GM12878 (cell line): ENCODE results near the gene PNMA6E.

Experiments used
- ATF3 ChIP-seq: IDR thresholded peaks from 2 replicates; pipeline ENCODE4 v1.6.1; 2011; ENCODE audit warnings: low read depth, mild to moderate bottlenecking, low read length, moderate library complexity, borderline replicate concordance; ENCODE audit errors: extremely low read depth
- BHLHE40 ChIP-seq, 2 experiments: fragments of 450-650 bp in 1 of 2; IDR thresholded peaks; 2 replicates each; pipeline ENCODE4 v1.6.1; 2011 to 2017; ENCODE audit warnings: low read depth in 2 of 2, borderline replicate concordance in 1 of 2, improper control_type of control experiment in 1 of 2, low read length in 1 of 2, mild to moderate bottlenecking in 1 of 2
- CEBPZ ChIP-seq: fragments of 150-350 bp; IDR thresholded peaks from 2 replicates; pipeline ENCODE4 v1.6.1; 2016; ENCODE audit warnings: low read depth, low read length
- EZH2 ChIP-seq: IDR thresholded peaks from 2 replicates; pipeline ENCODE4 v1.6.1; 2012; ENCODE audit warnings: low read depth, mild to moderate bottlenecking, control low read depth, inconsistent platforms, low read length, borderline replicate concordance; ENCODE audit not compliant: control insufficient read depth
- MXI1 ChIP-seq: fragments of 150-350 bp; IDR thresholded peaks from 2 replicates; pipeline ENCODE4 v1.6.1; 2011; ENCODE audit warnings: low read depth, mild to moderate bottlenecking, inconsistent platforms, low read length, improper control_type of control experiment
- NR2F1 ChIP-seq: fragments of 450-650 bp; conservative IDR thresholded peaks from 2 replicates; pipeline ENCODE4 v1.6.1; 2017; ENCODE audit warnings: mild to moderate bottlenecking
- REST ChIP-seq: IDR thresholded peaks from 2 replicates; pipeline ENCODE4 v1.6.1; 2012; ENCODE audit warnings: mild to moderate bottlenecking, low read depth, low read length

- TF ChIP-seq EZH2: no peak
- no peak for TF ChIP-seq NR2F1
- no peak for TF ChIP-seq REST
- no peak for TF ChIP-seq MXI1
- no peak for TF ChIP-seq BHLHE40 (IDR thresholded peaks at IDR 0.05; ENCODE audit: borderline replicate concordance in 1 of 2, low read depth in 2 of 2, low read length in 1 of 2)
- no peak for TF ChIP-seq ATF3
- TF ChIP-seq CEBPZ: no peak
Observed at GRCh38 chrX:153386097-153386496, 15.1 kb downstream of the PNMA6E start.
